ENCODE measurements around the gene ALS2. TPM values are rescaled to one million over a fixed set of nuclear protein-coding genes. Genes with fewer than 3 reads are reported as not detected.

The ALS2 gene
- total RNA-seq, 1 experiment from 2014 or later: 28.4 TPM

DNA sequence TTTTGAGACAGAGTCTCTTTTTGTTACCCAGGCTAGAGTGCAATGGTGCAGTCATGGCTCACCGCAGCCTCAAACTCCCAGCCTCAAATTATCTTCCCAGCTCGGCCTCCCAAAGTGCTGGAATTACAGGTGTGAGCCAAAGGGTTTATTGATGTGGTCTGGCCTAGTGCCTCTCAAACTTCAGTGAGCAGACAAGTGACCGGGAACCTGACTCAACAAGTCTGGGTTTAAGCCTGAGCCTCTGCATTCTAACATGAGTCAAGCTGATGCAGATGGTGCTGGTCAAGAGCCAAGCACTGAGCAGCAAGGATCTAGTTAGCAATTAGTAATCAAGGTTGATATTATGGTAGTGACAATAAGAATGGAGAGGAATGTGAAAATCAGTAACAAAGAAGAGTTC, 46.9 kb upstream of the ALS2 start:
- H3K4me3 Mint-ChIP-seq: no peak overlapping the region
- H4K8ac ChIP-seq (replicated peaks; ENCODE audit: insufficient read length, low read depth, low read length): no peak overlapping the region

More for the DNA sequence above, 46.9 kb upstream of the ALS2 start:
- no CpG with 5 or more reads among the region's 3 CpGs for WGBS (ENCODE audit: extremely low coverage, insufficient read length, low lambda C conversion rate)
- no peaks in the 10 kb centered on the region for H3K36me3 Mint-ChIP-seq (ENCODE audit: insufficient read depth in 1 of 3, low read depth in 3 of 3)
- Histone ChIP-seq H2BK5ac (ENCODE audit: insufficient read length, low read length) (no peak overlapping the region), H2BK15ac (ENCODE audit: low read depth, low read length) (no peak overlapping the region), H3K4me2 (ENCODE audit: insufficient read depth, insufficient read length, low read length) (no peak overlapping the region), H3K14ac (ENCODE audit: insufficient read depth, low read length) (no peak overlapping the region), H3K56ac (ENCODE audit: insufficient read length, low read depth, low read length) (no peak overlapping the region), H2BK12ac (ENCODE audit: insufficient read length, low read depth, low read length) (no peak overlapping the region), H3K4ac (ENCODE audit: low read depth, low read length) (no peak overlapping the region), H3K9me3 (ENCODE audit: control insufficient read depth, low read depth, low read length) (no peaks in the 10 kb centered on the region), H4K5ac (ENCODE audit: insufficient read length, low read depth, low read length) (no peak overlapping the region), H3K27ac (ENCODE audit: insufficient read length, low read depth, low read length) (no peak overlapping the region), H3K23ac (ENCODE audit: insufficient read length, low read depth, low read length) (no peak overlapping the region), H2BK120ac (ENCODE audit: low read depth, low read length, poor library complexity, severe bottlenecking) (no peak overlapping the region), H3K79me2 (ENCODE audit: insufficient read depth, low read length) (no peaks in the 10 kb centered on the region), H3K79me1 (ENCODE audit: insufficient read depth, low read depth, low read length, poor library complexity, severe bottlenecking) (no peaks in the 10 kb centered on the region), H3K27me3 (ENCODE audit: insufficient read depth, low read length) (no peaks in the 10 kb centered on the region), H3K23me2 (ENCODE audit: insufficient read length, low read depth, low read length, poor library complexity, severe bottlenecking) (no peaks in the 10 kb centered on the region), H3T11ph (ENCODE audit: low read length) (no peak overlapping the region), H2AK5ac (ENCODE audit: insufficient read length, low read length) (no peak overlapping the region), H3K18ac (ENCODE audit: insufficient read length, low read depth, low read length) (no peak overlapping the region), H3K4me1 (ENCODE audit: insufficient read depth, low read length) (no peaks in the 10 kb centered on the region), H4K91ac (ENCODE audit: insufficient read length, low read depth, low read length) (no peak overlapping the region), H4K20me1 (ENCODE audit: control insufficient read depth, insufficient read depth, insufficient read length) (no peaks in the 10 kb centered on the region), H3K9ac (ENCODE audit: extremely low read depth, insufficient read length, low read length) (no peak overlapping the region), H2BK20ac (ENCODE audit: low read depth, low read length, poor library complexity, severe bottlenecking) (no peak overlapping the region), H2AFZ (ENCODE audit: low read length) (no peak overlapping the region)
- DNase-seq: no peak
- TF ChIP-seq CTCF (conservative IDR thresholded peaks at IDR 0.05): no peak
- no peaks in the 10 kb centered on the region for H3K4me1 Mint-ChIP-seq
- no peak overlapping the region for H3K27ac Mint-ChIP-seq
- no peaks in the 10 kb centered on the region; the same call in 1 of the 2 replicates for H3K27me3 Mint-ChIP-seq (ENCODE audit: low read depth)
- no peaks in the 10 kb centered on the region for H3K9me3 Mint-ChIP-seq
